AG09319 (cell line): ENCODE data around the gene MMAB.

ENCODE experiments used
- DNase-seq: peaks from one replicate; pipeline ENCODE4 v3.0.0-alpha.2; 2010; ENCODE audit warnings: low read depth; ENCODE audit errors: extremely low read depth
- CTCF ChIP-seq: IDR thresholded peaks from 2 replicates; pipeline ENCODE4 v1.5.1; 2011; ENCODE audit warnings: low read depth, mild to moderate bottlenecking, inconsistent platforms, low read length, moderate library complexity

Gene MMAB

DNA sequence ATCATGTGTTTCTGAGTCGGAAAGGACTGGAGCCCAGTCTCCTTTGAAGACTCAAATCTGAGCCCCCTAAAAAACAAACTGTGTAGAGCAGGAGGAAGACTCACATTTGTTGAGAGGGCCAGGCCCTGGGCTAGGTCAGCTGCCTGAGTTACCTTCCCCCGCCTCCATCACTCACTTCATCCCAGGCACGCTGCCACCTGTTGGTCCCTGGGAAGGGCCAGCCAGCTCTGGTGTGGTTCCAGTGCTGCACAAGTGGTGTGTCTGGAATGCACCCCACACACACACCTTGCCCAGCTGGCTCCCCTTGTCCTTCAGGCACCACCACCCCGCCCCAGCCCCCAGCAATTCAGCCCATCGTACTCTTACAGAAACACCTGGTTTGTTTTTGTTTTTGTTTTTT, 9.3 kb upstream of the MMAB start:
- no peak for TF ChIP-seq CTCF
- no peak for DNase-seq

DNA sequence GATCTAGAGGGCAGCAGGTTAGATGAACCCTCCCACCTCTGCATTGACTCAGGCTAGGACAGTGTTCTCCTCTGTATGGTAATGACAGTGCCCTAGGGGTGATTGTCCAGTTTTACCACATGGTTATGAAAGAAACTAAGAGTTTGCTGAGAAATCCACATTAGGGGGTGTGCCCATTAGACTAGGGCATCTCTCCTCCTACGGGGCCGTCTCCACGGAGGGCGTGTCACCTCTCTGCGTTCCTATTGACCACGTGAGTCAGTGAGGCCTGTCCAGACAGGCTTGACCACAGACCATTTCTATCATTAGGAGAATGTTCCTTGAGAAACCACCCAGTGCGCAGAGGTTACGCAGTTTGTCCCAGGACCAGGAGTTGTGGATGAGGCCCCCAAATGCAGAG, 8.6 kb upstream of the MMAB start:
- no peak for DNase-seq

GRCh38 chr12:109581334-109581691, 8.0 kb upstream of the MMAB start:
- no peak for TF ChIP-seq CTCF
- no peak for DNase-seq

More for the DNA sequence above, 8.6 kb upstream of the MMAB start:
- TF ChIP-seq CTCF = no peak

DNA sequence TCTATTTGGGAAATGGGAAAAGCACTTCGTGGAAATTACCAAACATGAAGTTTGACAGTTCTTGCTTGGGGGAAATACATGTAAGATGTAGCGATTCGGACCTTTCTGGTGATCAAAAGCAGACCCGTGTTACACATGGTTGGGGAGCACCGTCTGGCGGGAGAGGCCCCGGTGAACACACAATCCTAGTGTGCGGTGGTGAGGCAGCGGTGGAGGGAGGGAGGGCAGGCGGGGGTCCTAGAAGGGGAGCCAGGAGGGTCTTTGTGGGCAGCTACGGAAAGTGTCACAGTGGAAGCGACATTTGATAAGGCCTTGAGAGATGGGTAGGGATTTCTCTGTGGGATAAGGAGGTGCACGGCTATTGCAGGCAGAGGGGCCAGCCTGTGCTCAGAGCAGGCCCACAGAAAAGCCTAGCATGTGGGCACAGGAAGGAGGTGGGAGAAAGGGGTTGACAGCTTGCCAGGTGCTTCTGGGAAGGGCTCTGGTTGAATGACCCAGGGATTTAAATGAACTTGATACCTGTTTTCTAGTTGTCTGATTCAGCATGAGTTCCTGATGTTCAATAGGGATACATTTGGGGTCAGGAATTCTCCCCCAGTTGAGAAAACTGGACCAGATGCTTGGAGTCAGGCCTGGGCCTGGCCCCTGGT, 7.5 kb upstream of the MMAB start:
- DNase-seq = no peak
- TF ChIP-seq CTCF = no peak

DNA sequence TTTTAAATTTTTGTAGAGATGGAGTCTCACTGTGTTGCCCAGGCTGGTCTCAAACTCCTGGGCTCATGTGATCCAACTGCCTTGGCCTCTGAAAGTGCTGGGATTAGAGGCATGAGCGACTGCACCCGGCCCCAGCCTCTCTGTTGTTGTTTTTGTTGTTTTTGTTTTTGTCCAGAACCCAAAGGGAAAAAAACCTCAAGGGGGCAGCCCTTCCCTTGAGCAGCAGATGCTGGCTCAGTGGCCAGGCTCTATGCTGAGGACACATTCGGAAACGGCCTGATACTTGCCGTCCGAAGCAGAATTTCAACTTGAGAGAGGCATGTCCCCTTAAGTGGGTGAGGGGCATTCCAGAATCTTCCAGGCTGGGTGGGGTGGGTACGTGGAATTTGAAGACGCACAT, 7.0 kb upstream of the MMAB start:
- no peak for TF ChIP-seq CTCF
- DNase-seq = no peak

DNA sequence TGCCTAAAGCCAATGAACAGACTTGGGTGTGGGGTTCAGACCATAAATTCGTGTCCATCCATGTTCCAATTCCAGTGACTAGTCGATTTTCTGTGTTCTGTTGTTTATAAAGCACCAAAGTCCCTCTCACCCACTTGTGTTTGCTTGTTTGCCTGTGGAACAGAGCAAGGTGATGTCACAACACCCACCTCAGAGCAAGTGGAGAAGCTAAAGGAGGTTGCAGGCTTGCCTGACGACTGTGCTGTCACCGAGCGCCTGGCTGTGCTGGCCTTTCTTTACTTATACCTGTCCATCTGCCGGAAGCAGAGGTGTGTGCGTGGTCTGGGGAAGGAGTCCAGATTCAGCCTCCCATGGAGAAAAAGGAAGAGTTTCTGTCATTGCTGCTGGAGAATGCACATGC, 6.3 kb upstream of the MMAB start:
- no peak for TF ChIP-seq CTCF

DNA sequence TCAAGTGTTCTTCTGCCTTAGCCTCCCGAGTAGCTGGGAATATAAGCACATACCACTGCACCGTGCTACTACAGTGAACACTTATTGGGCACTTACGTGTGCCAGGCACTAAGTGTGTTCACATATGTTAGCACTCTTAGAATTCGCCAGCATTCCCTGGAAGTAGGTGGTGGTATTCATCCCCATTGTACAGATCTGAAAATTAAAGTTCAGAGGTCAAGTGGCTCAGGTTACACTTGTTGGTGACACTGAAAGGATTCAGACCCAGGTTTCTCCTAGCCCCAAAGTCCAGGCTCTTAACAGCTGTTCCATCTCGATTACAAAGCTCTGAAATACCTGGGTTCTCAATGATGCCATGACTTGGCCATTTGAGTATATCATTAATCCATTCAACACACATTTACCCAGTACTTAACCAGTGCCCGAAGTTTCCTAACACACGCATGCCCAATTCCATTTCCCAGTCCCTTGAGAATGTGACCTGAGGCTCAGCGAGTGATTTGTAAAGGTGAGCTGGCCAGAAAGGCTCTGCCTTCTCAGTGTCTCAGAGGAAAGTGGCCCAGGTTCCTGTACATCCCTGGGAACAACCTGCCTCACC, 5.1 kb upstream of the MMAB start:
- DNase-seq = no peak
- no peak for TF ChIP-seq CTCF

More for the DNA sequence above, 6.3 kb upstream of the MMAB start:
- DNase-seq = no peak
